ENCODE measurements around the gene RCC2.
"Not testable (repeated sequence)": the region's sequence is repeated elsewhere in the genome, so short reads cannot be mapped to it uniquely, and the experiment has no call there.

RCC2 gene

GRCh38 chr1:17439250-17440073 lies at the start of gene RCC2:
RCC2 (minus strand) TSS chr1:17439677; CDS start chr1:17438514, 1,163 bp downstream.
- in situ Hi-C loops (cut with MboI; ENCODE audit: low sequenced_read_pairs) = no loop called here

DNA sequence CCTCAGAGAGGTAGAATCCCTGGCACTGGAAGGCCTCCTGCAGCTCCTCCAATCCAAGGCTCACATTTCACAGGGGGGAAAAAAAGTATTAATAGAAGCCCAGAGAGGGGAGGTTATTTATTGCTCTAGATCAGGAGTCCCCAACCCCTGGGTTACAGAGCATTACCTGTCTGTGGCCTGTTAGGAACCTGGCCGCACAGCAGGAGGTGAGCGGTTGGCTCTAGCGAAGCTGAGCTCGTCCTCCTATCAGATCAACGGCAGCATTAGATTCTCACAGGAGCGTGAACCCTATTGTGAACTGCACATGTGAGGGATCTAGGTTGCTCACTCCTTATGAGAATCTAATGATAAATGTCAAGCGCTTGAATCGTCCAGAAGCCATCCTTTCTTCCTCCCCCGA lies 46.8 kb upstream of the RCC2 start:
- in situ Hi-C loops (cut with MboI; ENCODE audit: low sequenced_read_pairs) = no loop called here

GRCh38 chr1:17485281-17485680 lies 45.8 kb upstream of the RCC2 start:
- in situ Hi-C loops (cut with MboI; ENCODE audit: low sequenced_read_pairs) = no loop called here

DNA sequence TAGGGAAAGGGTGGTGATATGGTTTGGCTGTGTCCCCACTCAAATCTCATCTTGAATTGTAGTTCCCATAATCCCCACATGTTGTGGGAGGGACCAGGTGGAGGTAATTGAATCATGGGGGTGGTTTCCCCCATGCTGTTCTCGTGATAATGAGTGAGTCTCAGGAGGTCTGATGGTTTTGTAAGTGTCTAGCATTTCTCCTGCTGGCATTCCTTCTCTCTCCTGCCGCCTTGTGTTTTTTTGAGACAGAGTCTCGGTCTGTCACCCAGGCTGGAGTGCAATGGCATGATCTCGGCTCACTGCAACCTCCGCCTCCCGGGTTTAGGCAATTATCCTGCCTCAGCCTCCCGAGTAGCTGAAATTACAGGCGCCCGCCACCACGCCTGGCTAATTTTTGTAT lies 42.5 kb upstream of the RCC2 start:
- in situ Hi-C loops (cut with MboI; ENCODE audit: low sequenced_read_pairs) = not testable (repeated sequence)

- in situ Hi-C loops (cut with MboI; ENCODE audit: low sequenced_read_pairs) = no loop called here
Measured at GRCh38 chr1:17480846-17481245, 41.4 kb upstream of the RCC2 start.

GRCh38 chr1:17475752-17476151 lies 36.3 kb upstream of the RCC2 start:
- in situ Hi-C loops (cut with MboI; ENCODE audit: low sequenced_read_pairs) = no loop called here

GRCh38 chr1:17474836-17475555 lies 35.5 kb upstream of the RCC2 start:
- in situ Hi-C loops (cut with MboI; ENCODE audit: low sequenced_read_pairs) = not testable (repeated sequence)

- in situ Hi-C loops (cut with MboI; ENCODE audit: low sequenced_read_pairs) = no loop called here
Measured at GRCh38 chr1:17472814-17473213, 33.3 kb upstream of the RCC2 start.

GRCh38 chr1:17471393-17471792 lies 31.9 kb upstream of the RCC2 start:
- in situ Hi-C loops (cut with MboI; ENCODE audit: low sequenced_read_pairs) = no loop called here

- in situ Hi-C loops (cut with MboI; ENCODE audit: low sequenced_read_pairs) = no loop called here
Measured at GRCh38 chr1:17470021-17470799, 30.7 kb upstream of the RCC2 start.

GRCh38 chr1:17468357-17469265 lies 29.1 kb upstream of the RCC2 start:
- in situ Hi-C loops (cut with MboI; ENCODE audit: low sequenced_read_pairs) = not testable (repeated sequence)

- in situ Hi-C loops (cut with MboI; ENCODE audit: low sequenced_read_pairs) = no loop called here
Measured at GRCh38 chr1:17466359-17466758, 26.9 kb upstream of the RCC2 start.

DNA sequence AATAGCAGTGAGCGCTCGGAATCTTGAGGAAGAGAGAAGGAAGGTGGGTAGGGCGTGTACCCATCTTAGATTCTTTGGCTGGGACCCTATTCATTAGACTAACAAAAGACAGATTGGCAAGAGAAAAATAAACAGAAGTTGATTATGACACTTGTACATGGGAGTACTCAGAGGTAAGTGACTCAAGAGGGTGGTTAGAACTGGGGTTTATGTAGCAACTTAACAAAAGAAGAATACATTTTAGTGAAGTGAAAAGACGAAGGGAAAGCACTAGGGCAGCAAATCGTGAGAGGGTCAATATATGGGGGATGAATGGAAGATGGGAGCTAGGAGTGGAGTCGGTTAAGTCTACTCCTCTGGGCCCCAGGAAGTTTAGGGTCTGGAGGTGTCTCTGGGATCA lies 25.8 kb upstream of the RCC2 start:
- in situ Hi-C loops (cut with MboI; ENCODE audit: low sequenced_read_pairs) = no loop called here

DNA sequence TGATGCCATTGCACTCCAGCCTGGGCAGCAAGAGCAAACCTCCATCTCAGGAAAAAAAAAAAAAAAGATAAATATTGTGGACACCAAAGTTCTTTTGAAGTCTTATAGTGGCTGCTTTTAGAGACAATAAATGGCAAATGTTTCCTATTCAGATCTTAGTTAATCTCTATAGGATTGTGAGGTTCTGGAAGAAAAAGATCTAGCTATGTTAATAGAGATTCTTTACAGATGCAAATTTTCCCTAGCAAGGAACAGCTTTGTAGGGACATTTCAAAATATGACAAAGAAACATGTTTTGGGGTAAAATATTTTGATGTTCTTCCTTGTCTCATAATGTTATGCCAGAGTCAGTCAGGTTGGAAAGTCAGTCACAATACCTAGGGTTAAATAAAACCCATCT lies 24.5 kb upstream of the RCC2 start:
- in situ Hi-C loops (cut with MboI; ENCODE audit: low sequenced_read_pairs) = no loop called here

DNA sequence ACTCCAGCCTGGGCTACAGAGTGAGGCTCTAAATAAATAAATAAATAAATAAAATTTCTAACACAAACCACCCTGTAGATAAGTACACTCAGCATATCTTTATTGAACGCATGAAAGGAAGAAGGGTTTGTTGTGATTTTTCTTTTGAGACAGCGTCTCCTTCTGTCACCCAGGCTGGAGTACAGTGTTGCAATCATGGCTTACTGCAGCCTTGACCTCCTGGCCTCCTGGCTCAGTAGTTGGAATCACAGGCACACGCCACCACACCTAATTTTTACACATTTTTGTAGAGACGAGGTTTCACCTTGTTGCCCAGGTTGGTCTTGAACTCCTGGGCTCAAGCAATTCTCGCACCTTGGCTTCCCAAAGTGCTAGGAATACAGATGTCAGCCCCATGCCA lies 23.2 kb upstream of the RCC2 start:
- in situ Hi-C loops (cut with MboI; ENCODE audit: low sequenced_read_pairs) = no loop called here

DNA sequence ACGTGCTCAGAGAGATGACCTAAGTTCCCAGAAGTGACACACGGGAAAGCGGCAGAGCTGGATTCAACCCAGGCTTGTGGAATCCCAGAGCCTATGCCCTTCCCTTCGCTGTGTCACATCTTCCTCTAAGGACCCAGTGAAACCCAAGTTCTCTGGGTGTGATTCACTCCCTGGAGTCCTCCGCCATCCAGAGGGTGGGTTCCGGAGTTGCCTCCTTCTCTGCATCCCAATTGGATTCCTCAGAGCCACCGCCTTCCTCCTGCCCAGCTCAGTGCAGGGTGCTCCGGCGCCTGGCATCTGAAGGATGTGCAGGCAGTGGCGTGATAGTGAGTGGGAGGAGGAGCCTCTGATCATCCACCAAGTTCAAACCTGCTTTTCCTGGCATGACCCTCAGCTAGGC lies 20.7 kb upstream of the RCC2 start:
- in situ Hi-C loops (cut with MboI; ENCODE audit: low sequenced_read_pairs) = no loop called here

- in situ Hi-C loops (cut with MboI; ENCODE audit: low sequenced_read_pairs) = no loop called here
Measured at GRCh38 chr1:17458794-17459193, 19.3 kb upstream of the RCC2 start.

- in situ Hi-C loops (cut with MboI; ENCODE audit: low sequenced_read_pairs) = no loop called here
Measured at GRCh38 chr1:17452686-17453085, 13.2 kb upstream of the RCC2 start.

GRCh38 chr1:17452203-17452602 lies 12.7 kb upstream of the RCC2 start:
- in situ Hi-C loops (cut with MboI; ENCODE audit: low sequenced_read_pairs) = not testable (repeated sequence)

DNA sequence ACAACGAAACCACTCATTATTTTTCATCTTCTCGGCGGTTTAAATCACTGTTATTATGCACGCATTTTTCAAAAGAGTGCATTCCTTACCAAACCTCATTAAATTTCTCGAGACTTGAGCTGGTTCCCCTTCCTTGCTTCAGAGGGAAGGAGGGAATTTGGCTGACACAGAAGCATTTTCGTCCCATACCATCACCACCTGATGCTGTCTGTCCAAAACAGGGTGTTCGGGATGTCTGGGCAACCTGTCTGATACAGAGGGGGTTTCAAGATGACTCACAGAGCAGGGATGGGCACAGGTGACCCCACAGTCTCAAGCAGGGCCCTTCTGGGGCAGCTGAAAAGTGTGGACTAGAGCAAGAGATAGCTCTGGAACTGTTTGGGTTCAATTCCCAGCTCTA lies 12.3 kb upstream of the RCC2 start:
- in situ Hi-C loops (cut with MboI; ENCODE audit: low sequenced_read_pairs) = no loop called here

Data from HL-60/S4 (cell line).